GM21528 (cell line): ENCODE results near the gene ZSCAN23.
"Not testable (repeated sequence)": the region's sequence is repeated elsewhere in the genome, so short reads cannot be mapped to it uniquely, and the experiment has no call there.

ENCODE experiments used
- ATAC-seq: cut with Tn5 transposase; IDR thresholded peaks from one replicate; pipeline ENCODE4 v1.9.1; 2021; ENCODE audit warnings: mild to moderate bottlenecking, moderate library complexity; ENCODE audit not compliant: unreplicated experiment, low FRiP score

The ZSCAN23 gene

GRCh38 chr6:28444759-28445158 lies 1.5 kb upstream of the ZSCAN23 start:
- not testable (repeated sequence) for ATAC-seq

GRCh38 chr6:28442586-28442985 lies 705 bp downstream of the ZSCAN23 start:
- ATAC-seq: peak; percentile 4

GRCh38 chr6:28436404-28436803 lies 6.9 kb downstream of the ZSCAN23 start:
- ATAC-seq: no peak

GRCh38 chr6:28433119-28433518 lies 10.2 kb downstream of the ZSCAN23 start:
- ATAC-seq: no peak

GRCh38 chr6:28429781-28430180 lies 13.5 kb downstream of the ZSCAN23 start:
- no peak for ATAC-seq

GRCh38 chr6:28425944-28426541 lies 17.2 kb downstream of the ZSCAN23 start:
- no peak for ATAC-seq

GRCh38 chr6:28424163-28424562 lies 19.1 kb downstream of the ZSCAN23 start:
- ATAC-seq: no peak

GRCh38 chr6:28423546-28423945 lies 19.7 kb downstream of the ZSCAN23 start:
- ATAC-seq: no peak

GRCh38 chr6:28413681-28414080 lies 29.6 kb downstream of the ZSCAN23 start:
- no peak for ATAC-seq

GRCh38 chr6:28410767-28411166 lies 32.5 kb downstream of the ZSCAN23 start:
- ATAC-seq: no peak

- ATAC-seq: no peak
Observed at GRCh38 chr6:28408076-28408802, 35.1 kb downstream of the ZSCAN23 start.

- no peak for ATAC-seq
Observed at GRCh38 chr6:28407401-28407800, 35.9 kb downstream of the ZSCAN23 start.

- not testable (repeated sequence) for ATAC-seq
Observed at GRCh38 chr6:28403923-28404322, 39.4 kb downstream of the ZSCAN23 start.

GRCh38 chr6:28402197-28402596 lies 41.1 kb downstream of the ZSCAN23 start:
- ATAC-seq: no peak

- no peak for ATAC-seq
Observed at GRCh38 chr6:28401172-28401571, 42.1 kb downstream of the ZSCAN23 start.

GRCh38 chr6:28400122-28400451 lies 43.2 kb downstream of the ZSCAN23 start:
- ATAC-seq: no peak

GRCh38 chr6:28399350-28400121 lies 43.8 kb downstream of the ZSCAN23 start, which contains the start of gene ZSCAN12:
ZSCAN12 (minus strand) TSS chr6:28399747; CDS start chr6:28398405, 1,342 bp downstream.
- ATAC-seq: peak; percentile 88

GRCh38 chr6:28395918-28396317 lies 47.4 kb downstream of the ZSCAN23 start:
- no peak for ATAC-seq

GRCh38 chr6:28393912-28394662 lies 49.2 kb downstream of the ZSCAN23 start:
- ATAC-seq: no peak

- no peak for ATAC-seq
Observed at GRCh38 chr6:28390688-28391087, 52.6 kb downstream of the ZSCAN23 start.

GRCh38 chr6:28384143-28384533 lies 59.2 kb downstream of the ZSCAN23 start:
- ATAC-seq: no peak
